HG03432 (cell line): ENCODE data around the gene ALKBH4.
A peak's percentile ranks its signal among the peaks of the same experiment; 100 is the strongest.
"Not testable (repeated sequence)": the region's sequence is repeated elsewhere in the genome, so short reads cannot be mapped to it uniquely, and the experiment has no call there.

Experiments used
- ATAC-seq: cut with Tn5 transposase; IDR thresholded peaks from one replicate; pipeline ENCODE4 v1.9.1; 2021; ENCODE audit warnings: mild to moderate bottlenecking, moderate library complexity; ENCODE audit not compliant: unreplicated experiment

Gene ALKBH4

DNA sequence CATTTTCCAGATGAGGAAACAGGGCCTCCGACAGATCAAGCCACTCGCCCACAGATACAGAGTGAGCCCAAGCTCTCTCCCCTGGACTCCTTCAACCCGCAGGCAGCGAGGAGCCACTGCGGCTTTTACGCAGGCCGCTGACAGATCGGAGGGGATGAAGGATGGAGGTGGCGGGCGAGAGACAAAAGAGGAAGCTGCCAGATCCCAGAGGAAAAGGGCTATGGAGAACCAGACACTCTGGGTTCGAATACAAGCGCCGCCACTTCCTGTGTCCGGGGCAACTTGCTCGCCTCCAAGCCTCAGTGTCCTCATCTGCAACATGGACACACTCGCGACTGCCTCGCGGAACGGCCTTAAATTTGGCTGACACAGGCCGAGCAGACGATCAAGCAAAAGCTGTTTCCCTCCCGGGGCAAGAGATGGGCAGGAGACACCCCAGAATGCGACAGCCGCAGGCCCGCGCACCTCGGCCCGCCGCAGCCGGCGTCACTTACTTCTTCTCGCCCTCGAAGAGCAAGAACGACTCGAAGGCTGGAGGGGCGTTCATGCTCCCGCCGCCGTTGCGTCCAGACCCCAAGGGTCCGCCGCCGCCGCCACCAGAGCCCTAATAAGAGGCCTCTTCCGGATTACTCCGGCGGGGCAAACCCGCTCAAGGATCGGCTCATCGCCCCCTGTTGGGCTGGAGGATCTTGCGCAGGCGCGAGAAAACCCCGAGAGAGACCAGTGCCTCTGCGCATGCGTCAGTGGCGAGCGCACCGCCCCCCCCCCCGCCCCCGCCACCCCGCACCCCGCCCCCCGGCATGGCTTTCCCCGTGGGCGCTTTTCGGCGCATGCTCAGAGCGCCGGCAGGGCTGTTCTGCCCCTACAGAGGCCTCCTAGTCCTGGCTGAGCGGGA lies 13.9 kb upstream of the ALKBH4 start, which contains the start of gene POLR2J:
Gene POLR2J, minus strand, starts transcription at position 609 of the 895 bp plus-strand sequence. Its CDS starts 62 bp downstream, at position 547.
- peak; percentile 88 for ATAC-seq

DNA sequence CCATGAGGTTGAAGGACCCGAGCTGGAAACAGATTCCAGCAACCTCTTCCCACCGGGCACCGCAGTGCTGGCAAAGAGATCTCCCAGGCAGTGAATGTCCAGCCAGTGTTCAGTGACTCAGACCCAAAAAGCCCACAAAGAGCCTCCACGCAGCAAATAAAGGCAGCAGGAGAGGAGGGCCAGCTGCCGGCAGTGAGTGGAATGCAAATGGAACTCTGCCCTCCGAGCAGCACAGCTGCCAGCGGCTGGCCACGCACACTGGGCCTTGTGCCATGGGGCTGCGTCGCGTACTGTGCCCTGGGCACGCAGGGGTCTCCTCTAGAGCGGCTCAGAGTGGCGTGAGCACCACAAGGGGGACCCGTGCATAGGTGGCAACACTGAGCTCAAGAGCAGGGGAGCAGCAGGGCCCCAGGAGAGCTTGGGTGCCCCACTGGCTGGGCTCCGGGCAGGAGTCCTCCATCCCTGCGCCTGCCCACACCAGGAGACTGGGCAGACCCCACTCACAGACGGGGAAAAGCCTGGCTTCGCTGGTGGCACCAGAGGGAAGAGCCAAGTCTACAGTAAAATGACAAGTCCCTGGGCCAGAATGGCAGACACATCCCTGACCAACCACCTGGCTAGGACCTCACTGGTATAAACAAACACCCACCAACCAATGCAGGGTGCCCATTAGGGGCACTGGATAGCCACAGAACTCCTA lies 10.2 kb upstream of the ALKBH4 start:
- not testable (repeated sequence) for ATAC-seq

DNA sequence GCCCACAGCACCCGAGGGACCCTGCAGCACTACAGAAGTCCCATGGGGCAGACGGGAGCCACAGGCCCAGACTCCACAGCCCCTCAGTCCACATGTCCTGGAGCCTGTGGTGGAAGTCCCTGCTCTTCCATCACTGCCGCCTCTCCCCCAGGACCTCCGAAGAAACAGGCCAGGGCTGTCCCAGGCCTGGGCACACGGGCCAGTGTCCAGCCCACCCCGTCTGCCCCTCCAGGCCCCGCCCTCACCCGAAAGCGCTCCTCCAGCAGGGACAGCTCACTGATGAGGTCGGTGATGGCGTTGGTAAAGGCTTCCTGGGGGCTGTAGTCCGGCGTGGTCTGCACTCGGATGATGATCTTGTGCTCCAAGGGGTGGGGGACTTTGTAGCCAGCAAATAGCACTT lies 9.5 kb upstream of the ALKBH4 start:
- not testable (repeated sequence) for ATAC-seq

DNA sequence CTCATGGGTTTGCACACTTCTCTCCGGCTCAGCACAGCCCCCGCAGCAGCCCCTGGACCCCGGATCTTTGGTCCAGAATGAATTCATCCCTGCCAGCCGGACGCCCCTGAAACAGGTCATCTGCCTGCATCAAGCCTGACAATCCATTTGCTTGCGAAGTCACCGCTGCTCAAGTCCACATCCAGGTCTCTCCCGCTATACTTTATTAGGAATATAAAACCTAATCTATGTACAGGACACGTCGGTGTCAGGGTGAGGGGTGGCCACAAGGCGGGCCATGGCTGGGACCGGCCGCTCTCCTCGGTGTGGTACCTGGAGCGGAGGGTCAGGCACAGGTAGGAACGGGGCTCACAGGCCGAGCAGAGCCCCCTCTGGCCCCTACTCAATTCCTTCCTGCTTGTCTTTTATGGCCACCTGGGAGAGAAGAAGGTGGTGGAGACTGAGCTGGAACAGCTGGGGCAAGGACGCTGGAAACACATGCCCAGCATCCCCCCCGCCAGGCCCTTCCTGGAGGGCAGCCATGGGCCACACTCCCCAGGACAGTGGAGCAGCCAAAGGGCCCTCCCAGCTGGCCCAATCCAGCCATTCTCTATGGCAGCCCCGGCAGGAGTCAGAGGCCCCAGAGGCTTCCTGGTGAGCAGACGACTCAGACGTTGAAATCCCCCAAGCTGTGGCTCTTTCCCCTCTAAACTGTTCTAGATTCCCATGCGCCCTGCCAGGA lies 8.8 kb upstream of the ALKBH4 start:
- no peak for ATAC-seq

DNA sequence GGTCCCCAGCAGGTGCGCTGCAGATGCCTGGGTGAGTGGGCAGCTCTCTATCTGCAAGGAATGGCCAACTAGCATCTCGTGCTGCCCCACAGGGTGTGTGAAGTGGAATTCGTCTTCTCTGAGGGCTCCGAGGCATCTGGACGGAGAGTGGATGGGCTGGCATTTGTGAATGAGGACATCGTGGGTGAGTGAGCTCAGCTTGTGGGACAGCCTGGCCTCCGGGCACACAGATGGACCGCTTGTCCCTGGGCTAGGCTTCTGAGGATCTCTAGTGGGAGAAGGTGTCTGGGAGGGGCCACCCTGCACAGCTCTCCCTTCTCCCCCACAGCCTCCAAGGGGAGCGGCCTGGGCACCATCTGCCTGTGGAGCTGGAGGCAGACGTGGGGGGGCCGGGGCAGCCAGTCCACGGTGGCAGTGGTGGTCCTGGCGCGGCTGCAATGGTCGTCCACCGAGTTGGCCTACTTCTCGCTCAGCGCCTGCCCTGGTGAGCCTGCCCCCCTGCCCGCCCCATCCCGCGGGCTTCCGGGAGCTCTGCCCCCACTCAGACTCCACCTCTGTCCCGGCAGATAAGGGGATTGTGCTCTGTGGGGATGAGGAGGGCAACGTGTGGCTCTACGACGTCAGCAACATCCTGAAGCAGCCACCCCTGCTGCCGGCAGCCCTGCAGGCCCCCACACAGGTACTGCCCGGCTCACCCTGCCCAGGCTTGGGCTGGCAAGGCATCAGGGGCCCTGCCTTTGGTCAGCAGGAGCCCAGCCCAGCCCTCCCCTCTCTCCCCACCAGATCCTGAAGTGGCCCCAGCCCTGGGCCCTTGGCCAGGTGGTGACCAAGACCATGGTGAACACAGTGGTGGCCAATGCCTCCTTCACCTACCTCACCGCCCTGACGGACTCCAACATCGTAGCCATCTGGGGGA lies 7.7 kb upstream of the ALKBH4 start:
- ATAC-seq, result no peak

DNA sequence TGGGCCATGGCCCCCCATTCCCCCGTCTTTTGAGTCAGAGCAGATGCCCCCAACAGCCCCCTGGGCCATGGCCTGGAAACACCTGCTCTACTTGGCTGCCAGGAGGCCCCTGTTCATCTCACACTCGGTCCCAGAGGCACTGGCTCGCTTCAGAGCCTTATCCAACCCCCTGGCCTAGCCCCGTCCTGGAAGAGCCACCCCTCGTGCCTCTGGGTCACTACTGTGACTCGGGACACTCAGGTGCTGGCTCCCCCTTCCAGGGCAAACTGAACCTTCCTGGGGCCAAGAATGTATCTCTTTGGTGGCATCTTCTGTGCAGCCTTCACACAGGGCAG lies 7.1 kb upstream of the ALKBH4 start:
- ATAC-seq, result no peak

DNA sequence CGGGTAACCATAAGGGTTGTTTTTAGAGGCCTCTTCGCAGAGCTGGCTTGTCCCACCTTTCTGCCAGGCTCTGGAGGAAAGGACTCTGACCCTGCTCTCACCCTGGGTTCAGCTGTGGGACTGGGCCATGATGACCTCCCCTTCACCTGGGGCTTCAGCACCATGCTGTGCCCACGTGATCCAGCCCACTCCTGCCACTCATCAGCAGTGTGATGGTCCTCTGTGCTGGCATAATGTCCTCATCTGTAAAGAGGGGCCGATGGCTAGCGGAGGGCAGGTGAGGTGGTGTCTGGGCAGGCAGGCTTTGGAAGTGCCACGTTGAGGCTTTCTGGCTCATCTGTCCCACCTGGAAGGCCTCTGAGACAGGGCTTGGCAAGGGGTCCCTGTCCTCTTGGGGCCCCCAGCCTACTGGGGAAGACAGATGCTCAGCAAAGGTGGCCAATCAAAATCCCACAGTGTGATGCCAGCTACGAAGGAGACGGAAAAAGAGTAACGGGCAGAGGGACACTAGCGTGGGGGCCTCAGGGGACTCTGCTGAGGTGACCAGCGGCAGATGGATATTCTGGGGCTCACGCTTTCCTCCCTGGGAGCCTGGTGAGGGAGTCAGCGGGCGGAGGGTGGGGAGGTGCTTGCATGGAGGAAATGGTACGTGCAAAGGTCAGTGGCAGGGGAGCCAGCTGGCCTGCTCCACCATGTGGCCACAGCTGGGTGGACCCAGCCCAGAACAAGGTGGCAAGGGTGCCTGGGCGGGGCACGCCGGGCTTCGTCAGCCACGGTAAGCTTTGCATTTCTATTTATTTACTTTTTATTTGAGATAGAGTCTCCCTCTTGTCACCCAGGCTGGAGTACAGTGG lies 5.5 kb upstream of the ALKBH4 start:
- no peak for ATAC-seq

DNA sequence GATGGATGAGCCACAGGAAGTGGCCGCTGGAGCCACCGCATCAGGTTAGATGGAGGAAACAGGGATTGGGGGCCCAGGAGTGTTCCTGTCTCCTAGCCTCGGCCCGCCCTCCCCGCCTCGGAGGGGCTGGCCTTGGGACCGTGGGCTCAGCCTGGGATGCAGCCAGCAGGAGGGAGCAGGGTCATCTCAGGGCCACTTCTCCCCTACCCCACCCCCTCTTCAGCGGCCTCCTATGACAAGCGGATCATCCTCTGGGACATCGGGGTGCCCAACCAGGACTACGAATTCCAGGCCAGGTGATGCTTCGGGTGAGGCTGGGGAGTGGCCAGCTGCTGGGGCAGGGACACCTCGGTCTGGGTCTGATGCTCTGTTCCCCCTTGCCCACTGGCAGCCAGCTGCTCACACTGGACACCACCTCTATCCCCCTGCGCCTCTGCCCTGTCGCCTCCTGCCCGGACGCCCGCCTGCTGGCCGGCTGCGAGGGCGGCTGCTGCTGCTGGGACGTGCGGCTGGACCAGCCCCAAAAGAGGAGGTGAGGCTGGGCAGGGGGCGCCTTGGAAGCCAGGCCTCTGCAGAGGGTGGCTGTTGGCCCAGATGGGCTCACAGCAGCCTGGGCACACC lies 4.8 kb upstream of the ALKBH4 start:
- ATAC-seq, result no peak

DNA sequence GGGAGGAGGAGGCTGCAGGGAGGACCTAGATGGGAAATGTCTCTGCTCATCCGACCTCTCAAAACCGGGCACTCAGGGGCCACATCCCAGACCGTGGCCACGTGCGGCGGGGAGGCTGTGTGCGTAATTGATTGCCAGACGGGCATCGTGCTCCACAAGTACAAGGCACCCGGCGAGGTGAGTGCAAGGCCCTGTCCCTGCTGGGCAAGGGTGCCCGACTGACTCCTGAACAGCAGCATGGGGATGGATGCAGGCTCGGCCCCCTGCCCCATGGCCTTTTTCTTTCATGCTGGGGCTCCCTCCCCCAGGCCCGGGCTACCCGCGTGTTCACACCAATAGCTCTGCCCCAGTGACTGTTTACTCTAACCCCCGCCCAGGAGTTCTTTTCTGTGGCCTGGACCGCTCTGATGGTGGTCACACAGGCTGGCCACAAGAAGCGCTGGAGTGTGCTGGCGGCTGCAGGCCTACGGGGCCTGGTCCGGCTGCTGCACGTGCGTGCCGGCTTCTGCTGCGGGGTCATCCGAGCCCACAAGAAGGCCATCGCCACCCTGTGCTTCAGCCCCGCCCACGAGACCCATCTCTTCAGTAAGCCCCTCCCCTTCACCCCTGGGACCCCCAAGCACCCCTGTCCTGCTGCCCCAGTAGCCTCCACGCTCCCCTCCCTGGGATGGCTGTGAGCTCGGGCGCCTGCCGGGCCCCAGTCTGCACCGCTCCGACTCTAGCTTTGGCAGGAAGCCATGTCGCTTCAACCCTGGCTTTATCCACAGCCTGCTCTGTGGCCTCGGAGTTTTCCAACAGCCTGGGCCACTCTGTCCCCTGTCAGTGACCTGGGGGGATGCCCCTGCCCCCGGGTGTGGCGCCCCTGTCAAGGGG lies 4.1 kb upstream of the ALKBH4 start:
- no peak for ATAC-seq

DNA sequence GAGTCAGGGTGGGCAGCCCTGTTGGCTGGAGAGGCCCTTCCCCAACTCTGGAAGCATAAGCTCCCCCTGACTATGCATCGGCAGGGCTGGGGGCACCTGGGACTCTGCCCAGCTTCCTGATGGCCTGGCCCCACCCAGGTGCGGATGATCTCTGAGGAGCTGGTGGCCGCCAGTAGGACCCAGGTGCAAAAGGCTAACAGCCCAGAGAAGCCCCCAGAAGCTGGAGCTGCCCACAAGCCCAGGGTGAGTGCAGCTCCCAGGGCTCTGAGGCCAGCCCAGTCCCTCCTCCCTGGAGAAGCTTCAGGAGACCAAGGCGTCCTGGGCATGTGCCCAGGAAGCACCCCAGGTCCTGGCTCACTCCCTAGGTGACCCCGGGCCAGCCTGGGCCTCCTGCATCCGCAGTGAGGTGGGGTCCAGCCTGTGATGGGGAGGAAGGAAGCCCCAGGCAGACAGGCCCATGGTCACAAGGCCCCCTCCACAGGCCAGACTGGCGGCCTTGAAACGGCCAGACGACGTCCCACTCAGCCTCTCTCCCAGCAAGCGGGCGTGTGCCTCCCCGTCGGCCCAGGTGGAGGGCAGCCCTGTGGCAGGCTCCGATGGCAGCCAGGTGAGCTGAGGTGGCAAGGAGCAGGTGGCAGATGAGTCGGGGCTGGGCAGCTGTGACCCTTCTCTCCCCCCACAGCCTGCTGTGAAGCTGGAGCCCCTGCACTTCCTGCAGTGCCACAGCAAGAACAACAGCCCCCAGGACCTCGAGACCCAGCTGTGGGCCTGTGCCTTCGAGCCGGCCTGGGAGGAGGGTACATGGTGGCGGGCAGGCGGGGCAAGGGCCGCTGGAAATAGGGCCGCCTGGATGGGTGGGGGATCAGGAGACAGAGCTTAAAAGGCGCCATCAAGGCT lies 3.2 kb upstream of the ALKBH4 start:
- ATAC-seq, result no peak

DNA sequence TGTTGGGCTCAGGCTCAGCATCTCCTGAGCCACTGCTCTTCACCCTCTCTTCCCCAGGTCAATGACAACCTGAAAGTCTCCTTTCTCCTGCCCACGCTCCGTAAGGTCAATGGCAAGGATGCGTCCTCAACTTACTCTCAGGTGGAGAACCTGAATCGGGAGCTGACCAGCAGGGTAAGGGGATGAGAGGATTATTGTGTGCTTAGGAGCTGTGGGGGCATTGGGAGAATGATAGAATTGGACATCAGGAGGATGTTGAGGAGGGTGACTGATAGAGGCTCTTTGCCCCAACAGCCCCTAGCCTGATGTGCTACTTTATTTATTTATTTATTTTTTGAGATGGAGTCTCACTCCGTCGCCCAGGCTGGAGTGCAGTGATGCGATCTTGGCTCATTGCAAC lies 1.4 kb upstream of the ALKBH4 start:
- no peak for ATAC-seq

DNA sequence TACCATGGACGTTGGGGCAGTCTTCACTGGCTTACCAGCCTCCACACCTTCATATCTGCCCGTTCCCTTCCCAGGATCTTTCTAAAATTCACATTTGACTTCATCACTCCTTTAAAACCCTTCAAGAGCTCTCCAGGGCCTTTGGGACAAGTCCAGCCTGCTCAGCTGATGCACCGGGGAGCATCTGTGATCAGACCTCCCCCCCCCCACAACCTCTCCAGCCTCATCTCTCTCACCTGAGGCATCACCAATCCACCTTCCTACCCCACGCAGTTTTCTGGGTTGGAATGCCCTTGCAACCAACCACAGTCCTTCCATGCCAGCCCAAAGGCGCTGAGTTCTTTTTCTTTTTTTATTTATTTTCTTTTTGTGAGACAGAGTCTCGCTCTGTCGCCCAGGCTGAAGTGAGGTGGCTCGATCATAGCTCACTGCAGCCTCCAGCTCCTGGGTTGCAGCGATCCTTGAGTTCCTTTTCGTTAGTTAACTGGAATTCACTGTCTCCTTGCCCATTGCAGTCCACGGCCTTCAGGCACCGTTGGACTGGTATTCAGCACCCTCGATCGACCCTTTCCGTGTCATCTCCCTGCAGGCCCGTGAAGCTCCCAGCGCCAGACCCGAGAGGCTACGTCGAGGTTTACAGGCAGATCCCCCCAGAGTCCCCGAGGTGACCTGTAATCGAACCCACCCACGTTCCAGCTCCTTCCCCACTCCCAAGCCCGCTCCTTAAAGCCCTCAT lies 654 bp downstream of the ALKBH4 start:
- ATAC-seq, result no peak

DNA sequence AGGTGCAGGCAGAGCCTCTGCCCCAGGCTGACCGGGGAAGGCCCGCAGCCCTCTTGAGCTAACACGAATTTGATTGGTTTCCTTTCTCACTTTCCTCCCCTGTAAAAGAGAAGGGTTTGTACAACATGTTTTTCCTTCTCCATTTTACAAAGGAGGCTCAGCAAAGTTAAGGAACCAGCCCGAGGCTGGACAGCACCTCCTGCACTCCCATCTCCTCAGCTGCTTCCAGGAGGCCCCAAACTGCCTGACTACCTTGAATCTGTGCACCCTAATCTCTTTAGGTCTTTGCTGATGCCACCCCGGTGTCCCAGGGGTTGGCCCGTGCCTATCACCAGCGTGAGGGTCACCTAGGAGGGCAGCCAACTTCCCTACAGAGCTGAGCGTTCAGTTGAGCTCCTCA lies 4.2 kb downstream of the ALKBH4 start:
- no peak for ATAC-seq

DNA sequence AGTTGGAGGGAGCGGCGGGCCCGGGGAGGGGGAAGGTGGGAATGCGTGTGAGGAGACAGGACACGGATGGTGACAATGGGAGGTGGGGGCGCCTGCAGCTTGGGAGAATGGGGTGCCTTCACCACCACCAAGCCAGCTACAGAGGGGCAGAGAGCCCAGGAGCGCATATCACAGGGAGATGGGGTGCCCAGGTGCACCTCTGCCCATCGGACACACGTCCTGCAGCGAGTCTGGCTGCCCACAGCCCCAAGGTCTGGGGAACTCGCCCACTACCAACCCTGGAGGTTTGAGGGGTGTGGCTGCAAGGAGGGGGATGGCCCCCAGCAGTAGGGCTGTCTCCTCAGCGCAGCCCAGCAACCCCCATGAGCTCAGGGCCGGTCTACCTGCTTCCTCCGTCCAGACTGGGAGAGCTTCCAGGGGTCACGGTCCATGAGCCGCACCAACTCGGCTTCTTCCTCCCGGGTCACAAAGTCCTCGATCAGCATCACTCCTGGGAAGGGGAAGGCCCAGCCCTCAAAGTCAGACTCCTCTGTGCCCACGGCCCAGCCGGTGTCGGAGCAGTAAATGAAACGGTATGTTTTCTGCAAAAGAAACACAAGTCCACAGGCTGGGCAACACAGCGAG lies 5.3 kb downstream of the ALKBH4 start:
- no peak for ATAC-seq

DNA sequence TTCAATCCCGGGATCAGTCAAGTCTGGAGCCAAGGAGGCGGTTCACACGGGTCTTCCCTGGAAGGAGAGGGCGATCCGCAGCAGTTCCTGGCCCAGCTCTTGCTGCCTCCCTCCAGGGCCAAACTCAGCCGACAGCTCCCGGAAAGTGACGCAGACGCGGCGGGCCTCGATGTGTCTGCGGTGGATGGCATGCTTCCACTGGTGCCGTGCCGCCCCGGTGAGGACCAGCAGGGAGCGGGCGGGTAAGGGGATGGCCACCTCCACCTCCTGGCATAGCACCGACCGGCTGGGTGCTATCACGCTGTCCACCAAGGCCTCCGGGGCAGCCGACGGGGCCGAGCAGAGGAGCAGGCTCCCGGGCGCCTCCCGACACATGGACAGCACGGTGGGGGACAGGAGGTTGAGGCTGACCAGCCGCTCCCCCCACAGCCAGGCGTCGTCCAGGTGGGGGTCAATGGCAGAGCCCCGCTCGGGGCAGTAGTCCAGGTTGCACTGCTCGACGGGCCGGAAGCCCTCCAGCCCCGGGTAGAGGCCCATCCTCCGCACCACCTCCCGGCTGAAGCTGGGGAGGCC lies 7.2 kb downstream of the ALKBH4 start:
- no peak for ATAC-seq

DNA sequence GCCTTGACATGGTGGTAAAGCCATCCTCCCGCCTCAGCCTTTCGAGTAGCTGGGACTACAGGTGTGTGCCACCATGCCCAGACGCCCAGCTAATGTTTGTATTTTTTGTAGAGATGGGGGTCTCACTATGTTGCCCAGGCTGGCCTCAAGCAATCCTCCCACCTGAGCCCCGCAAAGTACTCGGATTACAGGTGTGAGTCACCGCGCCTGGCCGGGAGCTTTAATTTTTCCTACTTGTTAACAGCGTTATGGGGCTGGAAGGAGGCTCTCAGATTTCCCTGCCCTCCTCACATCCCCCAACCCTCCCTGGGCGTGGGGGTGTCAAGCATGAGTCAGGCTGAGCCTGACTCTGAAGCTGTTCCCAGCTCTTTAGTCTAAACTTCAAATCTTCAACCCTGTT lies 8.3 kb downstream of the ALKBH4 start:
- no peak for ATAC-seq
